HCT116 (cell line): ENCODE measurements around the gene PUM1. TPM values are rescaled to one million over a fixed set of nuclear protein-coding genes. Genes with fewer than 3 reads are reported as not detected.
A peak's percentile ranks its signal among the peaks of the same experiment; 100 is the strongest.

ENCODE experiments used
- ATAC-seq: fragments of 200-7000 bp; cut with Tn5 transposase; 2 replicates; pipeline ENCODE4 v1.9.1; 2020; ENCODE audit warnings: mild to moderate bottlenecking, moderate library complexity
- BruUV-seq: library from RNA; stranded (reverse); fragments of 400-500 nt; replicated peaks from 2 replicates; lab custom pipeline; 2021; lab: Mats Ljungman, UMichigan
- CTCF ChIA-PET: fragments of 300-600 bp; sonication (Branson Sonifier 250); formaldehyde crosslinking; loops from one replicate; lab custom pipeline; 2021; ENCODE audit warnings: antibody characterized with exemption; lab: Charles Lee
- POLR2A ChIA-PET: fragments of 300-600, 350-600 bp; sonication (Branson Sonifier 250); formaldehyde crosslinking; loops from one replicate; lab custom pipeline; 2021; ENCODE audit warnings: antibody characterized with exemption; lab: Charles Lee
- RAD21 ChIA-PET, 2 experiments: fragments of 300-600 bp; sonication (Branson Sonifier 250); formaldehyde crosslinking; loops; one replicate each; lab custom pipeline; 2023; ENCODE audit warnings: low total read pairs in 2 of 2; ENCODE audit not compliant: uncharacterized antibody in 2 of 2, unreplicated experiment in 2 of 2, low non-redundant PET in 1 of 2; lab: Charles Lee
- DNase-seq: peaks from one replicate; pipeline ENCODE4 v3.0.0-alpha.2; 2010; ENCODE audit warnings: low read depth, low spot score
- H2AFZ ChIP-seq: fragments of 200-600 bp; shearing (Covaris generic), sonication (generic); 2 replicates; pipeline ENCODE4 v1.6.1; 2017; ENCODE audit warnings: low read depth, mixed run types, mixed read lengths, antibody characterized with exemption, low read length; ENCODE audit not compliant: poor library complexity, severe bottlenecking
- H3K27ac ChIP-seq: 2 replicates; pipeline ENCODE4 v1.5.1; 2012; ENCODE audit warnings: low read depth, low read length
- H3K27me3 ChIP-seq: fragments of 200-600 bp; sonication (generic); 2 replicates; pipeline ENCODE4 v1.6.1; 2016; ENCODE audit warnings: mixed run types, low read length, mixed read lengths; ENCODE audit not compliant: insufficient read depth
- H3K36me3 ChIP-seq, 2 experiments: fragments of 200-500 bp in 1 of 2; fragments of 200-600 bp in 1 of 2; sonication (Bioruptor generic) in 1 of 2; sonication (generic) in 1 of 2; 2 replicates each; pipeline versions ENCODE4 v1.5.1 to v1.6.1; 2014 to 2016; ENCODE audit warnings: low read length in 2 of 2, inconsistent platforms in 1 of 2, mixed read lengths in 1 of 2, mixed run types in 1 of 2; ENCODE audit not compliant: insufficient read depth in 2 of 2, control insufficient read depth in 1 of 2
- H3K4me1 ChIP-seq, 2 experiments: fragments of 200-600 bp in 1 of 2; sonication (generic) in 1 of 2; 2 replicates each; pipeline versions ENCODE4 v1.5.1 to v1.6.1; 2012 to 2017; ENCODE audit warnings: low read length in 2 of 2, inconsistent platforms in 1 of 2, mild to moderate bottlenecking in 1 of 2, mixed read lengths in 1 of 2, mixed run types in 1 of 2, moderate library complexity in 1 of 2; ENCODE audit not compliant: insufficient read depth in 2 of 2, control insufficient read depth in 1 of 2
- H3K4me2 ChIP-seq: fragments of 200-600 bp; sonication (generic); 2 replicates; pipeline ENCODE4 v1.6.1; 2017; ENCODE audit warnings: mixed run types, low read length, mixed read lengths
- H3K4me3 ChIP-seq, 2 experiments: fragments of 200-600 bp in 1 of 2; sonication (generic) in 1 of 2; replicated peaks in 1 of 2; 2 replicates each; pipeline ENCODE4 v1.5.1; 2011 to 2016; ENCODE audit warnings: low read length in 2 of 2, control low read depth in 1 of 2, low read depth in 1 of 2, mild to moderate bottlenecking in 1 of 2, mixed read lengths in 1 of 2, mixed run types in 1 of 2
- H3K79me2 ChIP-seq: fragments of 200-600 bp; sonication (generic); 2 replicates; pipeline ENCODE4 v1.6.1; 2017; ENCODE audit warnings: mild to moderate bottlenecking, mixed run types, low read length, moderate library complexity, mixed read lengths; ENCODE audit not compliant: insufficient read depth
- H3K9ac ChIP-seq: fragments of 200-600 bp; sonication (generic); 2 replicates; pipeline ENCODE4 v1.6.1; 2016; ENCODE audit warnings: low read length, mixed read lengths
- H3K9me2 ChIP-seq: fragments of 200-600 bp; sonication (generic), shearing (Covaris generic); 2 replicates; pipeline ENCODE4 v1.6.1; 2017; ENCODE audit warnings: mixed run types, mild to moderate bottlenecking, moderate library complexity; ENCODE audit not compliant: insufficient read depth
- H3K9me3 ChIP-seq, 2 experiments: fragments of 200-500 bp in 1 of 2; fragments of 200-600 bp in 1 of 2; sonication (Bioruptor generic) in 1 of 2; sonication (generic) in 1 of 2; 2 replicates each; pipeline ENCODE4 v1.6.1; 2014 to 2017; ENCODE audit warnings: low read length in 2 of 2, mixed read lengths in 2 of 2, inconsistent platforms in 1 of 2, low read depth in 1 of 2, mild to moderate bottlenecking in 1 of 2, mixed run types in 1 of 2, moderate library complexity in 1 of 2; ENCODE audit not compliant: control insufficient read depth in 1 of 2, insufficient read depth in 1 of 2
- H4K20me1 ChIP-seq: fragments of 200-600 bp; sonication (generic), shearing (Covaris generic); 2 replicates; pipeline ENCODE4 v1.6.1; 2017; ENCODE audit warnings: mixed run types, mild to moderate bottlenecking, moderate library complexity; ENCODE audit not compliant: insufficient read depth
- EGR1 ChIP-seq: IDR thresholded peaks from 2 replicates; pipeline ENCODE4 v1.6.1; 2012; ENCODE audit warnings: low read depth
- ELF1 ChIP-seq: IDR thresholded peaks from 2 replicates; pipeline ENCODE4 v1.6.1; 2012; ENCODE audit warnings: low read depth, borderline replicate concordance
- EZH2 ChIP-seq: fragments of 200-600 bp; sonication (generic); IDR thresholded peaks from 2 replicates; pipeline ENCODE4 v1.6.1; 2017; ENCODE audit warnings: antibody characterized with exemption, mixed run types
- JUND ChIP-seq: IDR thresholded peaks from 2 replicates; pipeline ENCODE4 v1.6.1; 2012
- POLR2AphosphoS5 ChIP-seq: IDR thresholded peaks from 2 replicates; pipeline ENCODE4 v1.6.1; 2011; ENCODE audit warnings: mild to moderate bottlenecking, low read depth, low read length, moderate library complexity
- REST ChIP-seq: IDR thresholded peaks from 2 replicates; pipeline ENCODE4 v1.6.1; 2012; ENCODE audit warnings: low read depth
- ZBTB33 ChIP-seq: IDR thresholded peaks from 2 replicates; pipeline ENCODE4 v1.6.1; 2011; ENCODE audit warnings: mild to moderate bottlenecking, low read length, moderate library complexity; ENCODE audit not compliant: insufficient replicate concordance; ENCODE audit errors: extremely low read depth
- intact Hi-C: fragments of 100-400 bp; cut with micrococcal nuclease; formaldehyde crosslinking; loops from 2 replicates; pipeline ENCODE4 v1.10.0; 2022
- total RNA-seq: library from RNA; stranded (reverse); gene quantifications from one replicate; pipeline ENCODE4 v1.2.1, GENCODE V29; 2021; ENCODE audit not compliant: unreplicated experiment

The PUM1 gene
- total RNA-seq, 1 experiment from 2014 or later: 113 TPM

- DNase-seq (no peak), ATAC-seq (peak; percentile 63)
- Histone ChIP-seq H3K27me3 (no peaks in the 10 kb centered on the region), H4K20me1 (no peaks in the 10 kb centered on the region), H2AFZ (peak within 1 kb of the TSS; percentile 50), H3K79me2 (peaks cover 19% of the 10 kb centered on the region), H3K9me3 (no peaks in the 10 kb centered on the region), H3K9me2 (no peaks in the 10 kb centered on the region), H3K4me3 (peak within 1 kb of the TSS; percentile 63 to 76), H3K4me2 (peak within 1 kb of the TSS; percentile 86), H3K27ac (peak within 1 kb of the TSS; percentile 83), H3K4me1 (peaks cover 28 to 44% of the 10 kb centered on the region in 2 experiments), H3K36me3 (no peaks in the 10 kb centered on the region), H3K9ac (peak within 1 kb of the TSS; percentile 72)
- ChIA-PET RAD21 (interaction anchor here (0.6 to 4.2 kb wide), 3 partner anchors 107 to 283 kb away, joined by 4 to 69 read pairs (median 6); no protein-coding TSS in a partner anchor), POLR2A (interaction anchor here (2.2 to 3.4 kb wide), 3 partner anchors 100 to 126 kb away, joined by 8 to 31 read pairs (median 10); no protein-coding TSS in a partner anchor), CTCF (interaction anchor here (1.4 to 8.9 kb wide), 6 partner anchors 85 to 189 kb away, joined by 3 to 242 read pairs (median 58); no protein-coding TSS in a partner anchor)
- intact Hi-C loops: no loop called here
- TF ChIP-seq JUND: no peak
- TF ChIP-seq REST: no peak
- TF ChIP-seq EZH2: no peak
- no peak for TF ChIP-seq ZBTB33
- peak; percentile 33; the same call in 1 of the 2 replicates for TF ChIP-seq POLR2AphosphoS5
- TF ChIP-seq ELF1: no peak
- TF ChIP-seq EGR1: no peak
- BruUV-seq: no TSS peak
These were observed 156.7 kb downstream of the PUM1 start, which contains the start of gene SDC3 for GRCh38 chr1:30908696-30909364. SDC3 (minus strand) TSS chr1:30908758; CDS start chr1:30908586, 172 bp downstream.
